ENCODE measurements around the gene TRMT61B. TPM values are rescaled to one million over a fixed set of nuclear protein-coding genes. Genes with fewer than 3 reads are reported as not detected.

The TRMT61B gene
- total RNA-seq, 1 donor, result 12.5 TPM

DNA sequence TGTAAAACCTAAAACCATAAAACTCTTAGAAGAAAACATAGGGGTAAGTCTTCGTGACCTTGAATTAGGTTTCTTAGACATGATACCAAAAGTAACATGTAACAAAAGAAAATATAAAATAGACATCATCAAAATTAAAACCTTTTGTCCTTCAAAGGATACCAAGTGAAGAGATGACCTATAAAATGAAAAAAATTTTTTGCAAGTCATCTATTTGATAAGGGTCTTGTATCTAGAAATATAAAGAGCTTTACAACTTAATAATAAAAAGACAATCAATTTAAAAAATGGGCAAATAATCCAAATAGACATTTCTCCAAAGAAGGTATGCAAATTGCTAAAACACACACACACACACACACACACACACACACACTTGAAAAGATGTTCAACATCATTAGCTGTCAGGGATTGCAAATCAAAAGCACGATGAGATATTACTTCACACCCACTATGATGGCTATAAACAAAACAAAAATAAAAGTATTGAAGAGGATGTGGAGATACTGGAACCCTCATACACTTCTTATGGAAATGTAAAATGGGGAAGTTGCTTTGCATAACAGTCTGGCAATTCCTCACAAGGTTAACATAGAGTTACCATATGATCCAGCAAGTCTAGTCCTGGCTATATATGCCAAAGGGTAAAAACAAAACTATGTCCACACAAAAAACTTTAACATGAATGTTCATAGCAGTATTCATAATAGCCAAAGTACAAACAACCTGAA lies 36.2 kb downstream of the TRMT61B start:
- DNase-seq (ENCODE audit: low read depth), result no peak
- H3K4me3 ChIP-seq (ENCODE audit: low read depth, low read length), result no peak overlapping the region
- TF ChIP-seq, protein P1, sequence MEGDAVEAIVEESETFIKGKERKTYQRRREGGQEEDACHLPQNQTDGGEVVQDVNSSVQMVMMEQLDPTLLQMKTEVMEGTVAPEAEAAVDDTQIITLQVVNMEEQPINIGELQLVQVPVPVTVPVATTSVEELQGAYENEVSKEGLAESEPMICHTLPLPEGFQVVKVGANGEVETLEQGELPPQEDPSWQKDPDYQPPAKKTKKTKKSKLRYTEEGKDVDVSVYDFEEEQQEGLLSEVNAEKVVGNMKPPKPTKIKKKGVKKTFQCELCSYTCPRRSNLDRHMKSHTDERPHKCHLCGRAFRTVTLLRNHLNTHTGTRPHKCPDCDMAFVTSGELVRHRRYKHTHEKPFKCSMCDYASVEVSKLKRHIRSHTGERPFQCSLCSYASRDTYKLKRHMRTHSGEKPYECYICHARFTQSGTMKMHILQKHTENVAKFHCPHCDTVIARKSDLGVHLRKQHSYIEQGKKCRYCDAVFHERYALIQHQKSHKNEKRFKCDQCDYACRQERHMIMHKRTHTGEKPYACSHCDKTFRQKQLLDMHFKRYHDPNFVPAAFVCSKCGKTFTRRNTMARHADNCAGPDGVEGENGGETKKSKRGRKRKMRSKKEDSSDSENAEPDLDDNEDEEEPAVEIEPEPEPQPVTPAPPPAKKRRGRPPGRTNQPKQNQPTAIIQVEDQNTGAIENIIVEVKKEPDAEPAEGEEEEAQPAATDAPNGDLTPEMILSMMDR (IDR thresholded peaks at IDR 0.05; ENCODE audit: insufficient read depth, low read depth, low read length), result no peak

DNA sequence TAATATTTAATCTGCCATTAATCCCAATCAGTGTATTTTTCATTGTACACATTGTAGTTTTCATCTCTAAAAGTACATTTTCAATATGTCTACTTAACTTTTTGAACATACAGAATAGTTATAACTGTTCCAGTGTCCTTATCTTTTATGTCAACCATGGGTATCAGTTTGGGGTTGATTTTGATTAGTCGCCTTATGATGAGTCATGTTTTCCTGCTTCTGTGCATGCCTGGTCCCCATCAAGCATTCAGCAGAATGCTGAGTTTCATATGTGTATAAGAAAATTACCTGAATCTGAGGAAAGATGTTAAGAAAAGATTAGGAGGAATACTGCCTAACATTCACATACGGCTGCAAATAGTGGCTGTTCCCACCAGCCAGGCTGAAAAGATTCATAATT lies 41.7 kb downstream of the TRMT61B start:
- no peak overlapping the region for H3K4me3 ChIP-seq (ENCODE audit: low read depth, low read length)
- DNase-seq (ENCODE audit: low read depth), result peak; percentile 12

DNA sequence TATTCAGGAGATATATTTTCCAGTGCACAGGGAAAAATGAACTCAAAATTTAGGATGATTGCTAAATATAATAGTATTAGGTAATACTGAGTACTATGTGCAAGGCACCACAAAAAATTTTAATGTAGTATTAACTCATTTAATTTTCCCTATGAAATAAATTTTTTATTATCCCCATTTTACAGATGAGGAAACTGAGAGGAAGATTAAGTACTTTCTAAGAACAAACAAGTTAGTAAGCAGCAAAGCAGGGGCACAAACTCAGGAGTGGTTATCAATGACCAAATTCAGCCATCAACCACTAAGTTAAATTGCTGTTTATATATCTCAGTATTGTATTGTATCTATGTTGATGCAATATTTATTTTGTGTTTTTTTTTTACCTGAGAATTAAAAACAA lies 45.2 kb downstream of the TRMT61B start:
- TF ChIP-seq, protein P1 (IDR thresholded peaks at IDR 0.05; ENCODE audit: insufficient read depth, low read depth, low read length), result no peak
- no peak for DNase-seq (ENCODE audit: low read depth)
- H3K4me3 ChIP-seq (ENCODE audit: low read depth, low read length), result no peak overlapping the region

More for the DNA sequence above, 41.7 kb downstream of the TRMT61B start:
- TF ChIP-seq, protein P1 (IDR thresholded peaks at IDR 0.05; ENCODE audit: insufficient read depth, low read depth, low read length), result no peak

DNA sequence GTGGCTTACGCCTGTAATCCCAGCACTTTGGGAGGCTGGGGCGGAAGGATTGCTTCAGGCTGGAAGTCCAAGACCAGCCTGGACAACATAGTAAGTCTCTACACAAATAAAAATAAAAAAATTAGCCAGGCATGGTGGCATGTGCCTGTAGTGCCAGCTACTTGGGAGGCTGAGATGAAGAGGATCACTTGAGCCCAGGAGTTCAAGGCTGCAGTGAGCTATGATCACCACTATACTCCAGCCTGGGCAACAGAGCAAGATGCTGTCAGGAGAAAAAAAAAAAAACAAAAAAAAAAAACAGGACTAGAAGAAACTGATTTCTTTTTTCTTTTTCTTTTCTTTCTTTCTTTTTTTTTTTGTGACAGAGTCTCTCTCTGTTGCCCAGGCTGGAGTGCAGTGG lies 45.9 kb downstream of the TRMT61B start:
- DNase-seq (ENCODE audit: low read depth), result no peak
- TF ChIP-seq, protein P1 (IDR thresholded peaks at IDR 0.05; ENCODE audit: insufficient read depth, low read depth, low read length), result no peak
- no peak overlapping the region for H3K4me3 ChIP-seq (ENCODE audit: low read depth, low read length)

DNA sequence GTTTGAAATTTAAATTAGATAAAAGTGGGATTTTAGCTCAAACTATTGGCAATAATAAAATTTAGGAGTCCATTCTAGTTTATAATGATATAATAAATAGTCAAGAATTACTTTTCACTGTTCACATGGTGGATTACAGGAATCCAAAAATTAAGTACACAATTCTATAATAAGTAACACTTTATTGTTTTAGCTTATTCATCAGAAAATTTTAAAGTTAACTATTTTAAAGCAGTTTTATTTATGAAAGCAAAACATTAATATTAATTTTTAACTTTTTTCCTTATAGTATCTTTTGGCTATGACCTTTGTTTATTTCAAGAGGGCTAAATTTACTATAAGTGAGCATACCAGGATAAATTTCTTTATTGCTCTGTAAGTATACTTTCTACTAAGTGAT lies 48.1 kb downstream of the TRMT61B start:
- no peak overlapping the region for H3K4me3 ChIP-seq (ENCODE audit: low read depth, low read length)
- TF ChIP-seq, protein P1 (IDR thresholded peaks at IDR 0.05; ENCODE audit: insufficient read depth, low read depth, low read length), result no peak
- no peak for DNase-seq (ENCODE audit: low read depth)

DNA sequence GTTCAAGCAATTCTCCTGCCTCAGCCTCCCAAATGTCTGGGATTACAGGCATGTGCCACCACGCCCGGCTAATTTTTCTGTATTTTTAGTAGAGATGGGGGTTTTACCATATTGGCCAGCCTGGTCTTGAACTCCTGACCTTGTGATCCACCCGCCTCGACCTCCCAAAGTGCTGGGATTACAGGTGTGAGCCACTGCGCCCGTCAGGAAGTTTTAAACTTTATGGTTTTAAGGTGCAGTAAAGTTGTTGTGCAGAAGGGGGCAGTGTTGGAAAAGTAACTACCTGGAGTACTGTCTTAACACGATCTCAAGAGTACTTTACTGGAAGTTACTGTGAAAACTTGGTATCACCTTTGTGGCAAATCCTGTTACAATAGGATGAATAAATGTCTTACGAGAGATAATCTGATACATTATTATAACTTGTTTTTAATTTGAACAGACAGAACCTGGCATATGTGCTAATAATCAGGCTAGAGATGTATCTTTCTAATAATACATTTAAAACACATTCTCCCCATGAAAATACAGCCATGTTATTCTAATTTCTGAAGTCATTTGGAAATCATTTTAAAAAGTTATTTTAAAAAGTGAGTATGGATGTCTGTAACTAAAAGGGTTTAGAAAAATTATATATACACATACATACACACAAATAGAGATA lies 48.7 kb downstream of the TRMT61B start:
- DNase-seq (ENCODE audit: low read depth), result peak; percentile 65
- H3K4me3 ChIP-seq (ENCODE audit: low read depth, low read length), result no peak overlapping the region
- TF ChIP-seq, protein P1 (IDR thresholded peaks at IDR 0.05; ENCODE audit: insufficient read depth, low read depth, low read length), result peak; percentile 60

Measured in fibroblast of villous mesenchyme (primary cell).